Heart left ventricle (tissue), 16 donors: ENCODE data around the gene ARFRP1. TPM values are rescaled to one million over a fixed set of nuclear protein-coding genes. Genes with fewer than 3 reads are reported as not detected.

ENCODE experiments used
- ATAC-seq, 4 donors: fragments of 200-7000 bp; cut with Tn5 transposase; one replicate each; pipeline ENCODE4 v1.9.1; 2020 to 2022; ENCODE audit warnings: moderate library complexity in 4 of 4, mild to moderate bottlenecking in 3 of 4, moderate number of reproducible peaks in 1 of 4
- DNase-seq, 5 donors: peaks; one replicate each; pipeline ENCODE4 v3.0.0-alpha.2; 2020
- H3K27ac ChIP-seq, 12 donors: fragments of 200-600 bp; sonication (generic) in 4 of 12; one replicate each; pipeline versions ENCODE4 v1.5.0 to v1.8.0; 2016 to 2022; ENCODE audit warnings: mild to moderate bottlenecking in 2 of 12
- H3K27me3 ChIP-seq, 9 donors: fragments of 200-600 bp; sonication (generic) in 2 of 9; one replicate each; pipeline versions ENCODE4 v1.5.1 to v1.8.0; 2016 to 2022; ENCODE audit warnings: mild to moderate bottlenecking in 3 of 9
- H3K36me3 ChIP-seq, 9 donors: fragments of 200-600 bp; sonication (generic) in 2 of 9; one replicate each; pipeline versions ENCODE4 v1.5.0 to v1.8.0; 2018 to 2022; ENCODE audit warnings: mild to moderate bottlenecking in 2 of 9
- H3K4me1 ChIP-seq, 12 donors: fragments of 200-600 bp; sonication (generic) in 4 of 12; one replicate each; pipeline versions ENCODE4 v1.5.0 to v1.8.0; 2016 to 2022; ENCODE audit warnings: mild to moderate bottlenecking in 3 of 12
- H3K4me3 ChIP-seq, 12 donors: fragments of 200-600 bp; sonication (generic) in 4 of 12; one replicate each; pipeline versions ENCODE4 v1.5.0 to v1.8.0; 2017 to 2022; ENCODE audit warnings: mild to moderate bottlenecking in 9 of 12, moderate library complexity in 4 of 12
- H3K9me3 ChIP-seq, 12 donors: fragments of 200-600 bp; sonication (generic) in 4 of 12; one replicate each; pipeline versions ENCODE4 v1.5.0 to v1.8.0; 2016 to 2022; ENCODE audit warnings: mild to moderate bottlenecking in 1 of 12
- POLR2A ChIP-seq, 2 donors: fragments of 450-650 bp; IDR thresholded peaks; one replicate each; pipeline ENCODE4 v1.6.1; 2017; ENCODE audit warnings: antibody characterized with exemption in 2 of 2, mild to moderate bottlenecking in 2 of 2, moderate library complexity in 2 of 2
- WGBS, 4 donors: extraction: QIAGEN DNeasy Blood & Tissue Kit in 2 of 4; methylation state at CpG; one replicate each; pipeline versions ENCODE4 v1.1.5 to v1.1.7; 2013 to 2018; 5-methylcytosine and 5-hydroxymethylcytosine counted together
- intact Hi-C, 10 donors: fragments of 100-400 bp; cut with DNase I; formaldehyde crosslinking; loops; one replicate each; pipeline versions ENCODE4 v1.11.1 to v1.14.2; 2022
- polyA plus RNA-seq, 2 donors: library from polyadenylated mRNA; stranded (reverse); fragments of 200-250 nt; gene quantifications; one replicate each; pipeline ENCODE4 v1.2.3, GENCODE V29; 2013
- total RNA-seq, 9 donors: library from RNA; depleted of rRNA in 2 of 9; stranded (reverse); fragments of >200 nt in 2 of 9; fragmentation: NEBNext Ultra II Directional in 3 of 9; extraction: Animal tissue kit (Norgen Biotek cat#: 25700) in 3 of 9; gene quantifications; one replicate each; pipeline versions ENCODE4 v1.1.0 to v1.2.4, GENCODE V29; 2016 to 2023
- TF ChIP-seq, protein P1 (sequence below), 12 donors: fragments of 200-600 bp; sonication (generic) in 4 of 12; IDR thresholded peaks; one replicate each; pipeline versions ENCODE4 v1.5.0 to v1.8.0; 2018 to 2022; ENCODE audit warnings: antibody characterized with exemption in 12 of 12, mild to moderate bottlenecking in 5 of 12
- donor health status: ischemic (EF 13 %, LVEDD 7.1; RV severe dilation, severe dysfunction).
- donor health status: healthy with polysubstance abuse.
- donor health status: DM: no; HTN: yes; CAD: no.
- donor health status: DM: no; HTN: no; CAD: no.
- donor health status: ischemic (EF 25% LVEDD 6.9; RV normal size, moderate dysfunction).
- donor health status: ischemic (EF 25% LVEDD 5.7; RV mildly dilated, moderate dysfunction).
- donor health status: healthy.
- donor health status: DM: yes; HTN: yes; CAD: no.
- donor health status: ischemic (EF 35%, LVEDD 5.7; RV mildly dilated, moderate dysfunction).
- donor health status: nonischemic (EF 11% LVEDD 7.7; RV severe dilation, severe dysfunction).
- donor health status: DM: yes; HTN: yes; CAD: no.
- donor health status: PGD.
- donor health status: ischemic (EF 29% LVEDD 5.4; RV normal size, mild dysfunction).
- donor health status: nonischemic (EF 23%, LVEDD 6.1; RV moderate dilation, normal function).

ARFRP1 gene
- total and polyA plus RNA-seq, 11 donors: 27.3 to 47.8 (median 35.9) TPM

DNA sequence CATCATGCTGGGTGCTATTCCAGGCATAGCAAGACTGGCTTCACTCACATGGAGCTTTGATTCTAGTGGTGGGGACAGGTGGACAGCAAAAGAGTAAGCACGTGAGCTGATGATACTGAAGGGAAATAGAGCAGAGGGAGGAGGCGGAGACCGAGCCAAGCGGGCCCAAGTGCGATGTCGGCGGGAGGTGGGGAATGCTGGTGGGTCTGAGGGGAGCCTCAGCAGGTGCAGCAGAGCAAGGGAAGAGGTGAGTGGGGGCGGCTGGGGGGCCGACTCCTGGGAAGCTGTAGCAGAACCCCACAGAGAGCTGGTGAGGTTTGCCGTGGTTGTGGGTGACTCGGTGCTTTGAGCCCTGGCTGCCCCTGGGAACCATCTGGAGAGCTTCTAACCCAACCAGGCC is 39.4 kb downstream of the ARFRP1 start:
- WGBS, 4 donors: 91 to 98% (median 96%) methylated on average over 11 of the region's 11 CpGs
- Histone ChIP-seq H3K4me1 (no peaks in the 10 kb centered on the region), H3K9me3 (no peaks in the 10 kb centered on the region), H3K27me3 (no peaks in the 10 kb centered on the region), H3K36me3 (peaks cover 0 to 66% (median 50%) of the 10 kb centered on the region in 9 donors), H3K4me3 (no peak overlapping the region), H3K27ac (no peak overlapping the region)
- TF ChIP-seq POLR2A (IDR thresholded peaks at IDR 0.05): no peak
- TF ChIP-seq, protein P1, sequence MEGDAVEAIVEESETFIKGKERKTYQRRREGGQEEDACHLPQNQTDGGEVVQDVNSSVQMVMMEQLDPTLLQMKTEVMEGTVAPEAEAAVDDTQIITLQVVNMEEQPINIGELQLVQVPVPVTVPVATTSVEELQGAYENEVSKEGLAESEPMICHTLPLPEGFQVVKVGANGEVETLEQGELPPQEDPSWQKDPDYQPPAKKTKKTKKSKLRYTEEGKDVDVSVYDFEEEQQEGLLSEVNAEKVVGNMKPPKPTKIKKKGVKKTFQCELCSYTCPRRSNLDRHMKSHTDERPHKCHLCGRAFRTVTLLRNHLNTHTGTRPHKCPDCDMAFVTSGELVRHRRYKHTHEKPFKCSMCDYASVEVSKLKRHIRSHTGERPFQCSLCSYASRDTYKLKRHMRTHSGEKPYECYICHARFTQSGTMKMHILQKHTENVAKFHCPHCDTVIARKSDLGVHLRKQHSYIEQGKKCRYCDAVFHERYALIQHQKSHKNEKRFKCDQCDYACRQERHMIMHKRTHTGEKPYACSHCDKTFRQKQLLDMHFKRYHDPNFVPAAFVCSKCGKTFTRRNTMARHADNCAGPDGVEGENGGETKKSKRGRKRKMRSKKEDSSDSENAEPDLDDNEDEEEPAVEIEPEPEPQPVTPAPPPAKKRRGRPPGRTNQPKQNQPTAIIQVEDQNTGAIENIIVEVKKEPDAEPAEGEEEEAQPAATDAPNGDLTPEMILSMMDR (IDR thresholded peaks at IDR 0.05): no peak
- intact Hi-C loops: no loop called here
- no peak for ATAC-seq
- DNase-seq: no peak

DNA sequence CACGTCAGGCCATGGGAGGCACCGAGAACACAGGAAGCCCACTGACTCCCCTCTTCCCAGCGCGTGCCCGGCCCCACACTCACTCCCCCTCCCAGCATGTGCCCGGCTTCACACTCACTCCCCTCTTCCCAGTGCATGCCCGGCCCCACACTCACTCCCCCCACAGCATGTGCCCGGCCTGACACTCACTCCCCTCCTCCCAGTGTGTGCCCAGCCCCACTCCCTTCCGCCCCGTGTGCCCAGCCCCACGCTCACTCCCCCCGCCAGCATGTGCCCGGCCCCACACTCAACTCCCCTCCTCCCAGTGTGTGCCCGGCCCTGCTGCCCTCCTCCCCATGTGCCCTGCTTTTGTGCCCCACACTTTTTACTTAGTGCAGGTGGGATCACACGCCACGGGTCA is 39.9 kb downstream of the ARFRP1 start:
- WGBS, 4 donors: 92 to 94% (median 93%) methylated on average over 16 of the region's 16 CpGs
- Histone ChIP-seq H3K9me3 (no peaks in the 10 kb centered on the region), H3K4me3 (no peak overlapping the region), H3K4me1 (no peaks in the 10 kb centered on the region), H3K27me3 (no peaks in the 10 kb centered on the region), H3K27ac (no peak overlapping the region), H3K36me3 (peaks cover 0 to 71% (median 49%) of the 10 kb centered on the region in 9 donors)
- TF ChIP-seq, protein P1 (IDR thresholded peaks at IDR 0.05): no peak
- no peak for TF ChIP-seq POLR2A (IDR thresholded peaks at IDR 0.05)
- no peak for ATAC-seq
- intact Hi-C loops: no loop called here
- DNase-seq: no peak

DNA sequence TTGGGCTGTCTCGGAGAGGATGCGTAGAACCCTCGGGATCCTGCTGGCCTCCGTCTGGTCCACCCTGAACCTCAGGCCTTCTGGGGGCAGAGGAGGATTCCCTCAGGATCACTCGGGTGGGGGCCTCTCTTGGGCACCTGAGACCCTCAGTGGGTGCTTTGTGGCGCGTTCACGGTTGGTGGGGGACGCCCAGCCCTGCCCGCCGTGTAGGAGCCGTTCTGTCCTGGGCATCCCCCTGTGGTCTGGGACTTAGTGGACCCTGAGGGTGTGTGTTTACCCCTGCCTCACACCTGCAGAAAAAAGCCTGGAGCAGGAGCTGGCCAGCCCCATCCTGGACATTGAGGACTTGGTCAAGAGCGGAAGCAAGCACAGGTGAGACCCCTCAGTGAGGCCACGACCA is 42.1 kb downstream of the ARFRP1 start:
- TF ChIP-seq, protein P1 (IDR thresholded peaks at IDR 0.05): no peak
- TF ChIP-seq POLR2A (IDR thresholded peaks at IDR 0.05): no peak
- H3K27ac ChIP-seq: no peak overlapping the region
- H3K9me3 ChIP-seq: no peaks in the 10 kb centered on the region
- no peak for DNase-seq
- no peak for ATAC-seq
- no peaks in the 10 kb centered on the region for H3K27me3 ChIP-seq
- WGBS, 4 donors: 91 to 97% (median 93%) methylated on average over 11 to 14 of the region's 14 CpGs
- intact Hi-C loops: no loop called here
- H3K36me3 ChIP-seq: peaks cover 0 to 82% (median 60%) of the 10 kb centered on the region in 9 donors
- no peaks in the 10 kb centered on the region for H3K4me1 ChIP-seq
- H3K4me3 ChIP-seq: no peak overlapping the region

DNA sequence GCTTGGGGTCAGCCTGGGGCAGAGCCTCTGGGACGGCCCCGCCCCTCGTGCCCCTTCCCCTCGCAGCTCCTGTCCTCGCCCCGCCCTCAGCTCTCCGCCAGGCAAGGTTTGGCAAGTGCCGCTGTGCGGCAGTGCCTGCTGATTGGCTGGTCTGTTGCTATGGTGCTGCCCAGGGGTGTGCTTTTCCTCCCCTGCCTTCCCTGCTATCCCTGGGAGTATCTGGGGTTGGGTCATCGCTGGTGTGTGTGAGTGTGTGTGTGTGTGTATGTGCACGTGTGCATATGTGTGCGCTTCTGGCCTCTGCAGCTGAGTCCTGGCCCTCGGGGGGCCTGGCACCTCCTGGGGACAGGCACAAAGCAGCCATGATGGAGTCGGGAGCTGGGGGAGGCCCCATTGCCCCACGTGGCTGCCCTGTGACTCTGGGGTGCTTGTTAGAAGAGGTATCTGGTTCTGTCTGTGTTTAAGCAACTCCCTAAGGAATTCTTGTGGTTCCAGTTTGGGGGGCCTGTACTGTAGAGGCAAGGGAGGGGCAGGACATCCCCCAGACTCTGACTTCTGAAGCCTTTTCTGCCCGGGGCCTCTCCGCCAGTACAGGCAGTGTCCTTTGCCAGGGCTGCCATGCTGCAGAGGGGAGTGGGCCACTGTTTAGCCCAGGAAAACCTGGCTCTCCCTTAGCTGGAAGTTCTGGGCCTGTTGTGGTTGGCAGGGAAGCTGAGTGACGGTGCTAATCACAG is 42.7 kb downstream of the ARFRP1 start:
- WGBS, 4 donors: 69 to 76% (median 72%) methylated on average over 10 to 18 of the region's 18 CpGs
- Histone ChIP-seq H3K4me3 (no peak overlapping the region), H3K4me1 (no peaks in the 10 kb centered on the region), H3K9me3 (no peaks in the 10 kb centered on the region), H3K27me3 (no peaks in the 10 kb centered on the region), H3K36me3 (peaks cover 0 to 82% (median 66%) of the 10 kb centered on the region in 9 donors), H3K27ac (no peak overlapping the region)
- ATAC-seq (peak in 2 of 4 donors; percentile 21 to 68), DNase-seq (no peak)
- intact Hi-C loops: no loop called here
- TF ChIP-seq, protein P1 (IDR thresholded peaks at IDR 0.05): no peak
- TF ChIP-seq POLR2A (IDR thresholded peaks at IDR 0.05): no peak
